NT2/D1 (cell line): ENCODE results near the gene C8A.

ENCODE experiments used
- DNase-seq: peaks from one replicate; pipeline ENCODE4 v3.0.0-alpha.2; 2011; ENCODE audit warnings: low read depth, low spot score
- H3K27me3 ChIP-seq: 2 replicates; pipeline ENCODE4 v1.6.0; 2011; ENCODE audit warnings: mild to moderate bottlenecking; ENCODE audit not compliant: insufficient read length, insufficient read depth
- H3K36me3 ChIP-seq: 2 replicates; pipeline ENCODE4 v1.6.1; 2011; ENCODE audit warnings: mild to moderate bottlenecking, low read length, mixed read lengths; ENCODE audit not compliant: insufficient read depth, insufficient read length
- H3K4me1 ChIP-seq: 2 replicates; pipeline ENCODE4 v1.5.1; 2011; ENCODE audit not compliant: insufficient read depth, insufficient read length
- H3K4me3 ChIP-seq: 2 replicates; pipeline ENCODE4 v1.5.1; 2011; ENCODE audit warnings: low read depth; ENCODE audit not compliant: insufficient read length
- H3K9ac ChIP-seq: 2 replicates; pipeline ENCODE4 v1.6.0; 2011; ENCODE audit warnings: low read depth; ENCODE audit not compliant: insufficient read length
- H3K9me3 ChIP-seq: 2 replicates; pipeline ENCODE4 v1.5.1; 2011; ENCODE audit warnings: mild to moderate bottlenecking, low read length; ENCODE audit not compliant: insufficient read depth
- SUZ12 ChIP-seq: IDR thresholded peaks from 2 replicates; pipeline ENCODE4 v1.6.1; 2011; ENCODE audit not compliant: insufficient read length, insufficient read depth; ENCODE audit errors: extremely low read depth
- YY1 ChIP-seq: IDR thresholded peaks from 2 replicates; pipeline ENCODE4 v1.6.1; 2011; ENCODE audit not compliant: insufficient read length, insufficient read depth
- ZNF274 ChIP-seq: IDR thresholded peaks from 2 replicates; pipeline ENCODE4 v1.6.1; 2011; ENCODE audit warnings: mild to moderate bottlenecking, low read depth, low read length

Gene C8A

GRCh38 chr1:56838759-56839158 lies 15.8 kb upstream of the C8A start:
- no peak overlapping the region for H3K9ac ChIP-seq
- no peak overlapping the region for H3K4me3 ChIP-seq
- no peaks in the 10 kb centered on the region for H3K27me3 ChIP-seq
- no peaks in the 10 kb centered on the region for H3K36me3 ChIP-seq
- no peaks in the 10 kb centered on the region for H3K4me1 ChIP-seq
- no peaks in the 10 kb centered on the region for H3K9me3 ChIP-seq
- TF ChIP-seq SUZ12 = no peak
- TF ChIP-seq YY1 = no peak
- TF ChIP-seq ZNF274 = no peak
- no peak for DNase-seq

- TF ChIP-seq ZNF274 (no peak), YY1 (no peak), SUZ12 (no peak)
- no peak overlapping the region for H3K4me3 ChIP-seq
Observed at GRCh38 chr1:56843544-56843943, 11.1 kb upstream of the C8A start.

DNA sequence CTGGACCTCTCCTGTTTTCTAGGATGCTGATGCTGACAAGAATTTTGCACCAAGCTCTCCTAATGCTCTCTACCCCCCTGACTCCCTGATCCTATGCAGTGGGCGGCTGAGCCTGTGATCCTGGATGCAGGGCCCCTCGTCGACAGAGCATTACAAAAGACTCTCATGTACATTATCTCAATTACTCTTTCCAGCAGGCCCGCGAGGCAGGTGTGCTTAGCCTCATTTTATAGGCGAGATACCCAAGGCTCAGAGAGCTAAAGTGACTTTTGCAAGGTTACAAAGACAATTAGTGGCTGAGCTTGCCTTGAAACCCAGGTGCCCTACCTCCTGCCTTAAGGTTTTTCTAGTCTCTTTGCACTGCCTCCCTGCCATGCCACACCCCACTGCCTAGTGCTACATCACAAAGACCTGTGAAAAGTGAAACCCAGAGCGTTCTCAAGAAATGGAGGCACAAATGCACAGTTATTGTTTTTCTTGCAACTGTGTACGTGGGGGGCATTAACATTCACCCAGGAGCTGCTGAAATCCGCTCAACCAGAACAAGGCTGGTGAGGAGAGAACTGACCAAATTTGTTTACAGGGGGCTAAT lies 10.0 kb upstream of the C8A start:
- no peak for DNase-seq
- no peak for TF ChIP-seq YY1
- no peak for TF ChIP-seq SUZ12
- TF ChIP-seq ZNF274 = no peak
- H3K9me3 ChIP-seq = no peaks in the 10 kb centered on the region
- no peaks in the 10 kb centered on the region for H3K4me1 ChIP-seq
- H3K27me3 ChIP-seq = no peaks in the 10 kb centered on the region
- H3K36me3 ChIP-seq = no peaks in the 10 kb centered on the region
- no peak overlapping the region for H3K4me3 ChIP-seq
- no peak overlapping the region for H3K9ac ChIP-seq

More at GRCh38 chr1:56843544-56843943, 11.1 kb upstream of the C8A start:
- no peak for DNase-seq
- Histone ChIP-seq H3K36me3 (no peaks in the 10 kb centered on the region), H3K9ac (no peak overlapping the region), H3K27me3 (no peaks in the 10 kb centered on the region), H3K4me1 (no peaks in the 10 kb centered on the region), H3K9me3 (no peaks in the 10 kb centered on the region)

DNA sequence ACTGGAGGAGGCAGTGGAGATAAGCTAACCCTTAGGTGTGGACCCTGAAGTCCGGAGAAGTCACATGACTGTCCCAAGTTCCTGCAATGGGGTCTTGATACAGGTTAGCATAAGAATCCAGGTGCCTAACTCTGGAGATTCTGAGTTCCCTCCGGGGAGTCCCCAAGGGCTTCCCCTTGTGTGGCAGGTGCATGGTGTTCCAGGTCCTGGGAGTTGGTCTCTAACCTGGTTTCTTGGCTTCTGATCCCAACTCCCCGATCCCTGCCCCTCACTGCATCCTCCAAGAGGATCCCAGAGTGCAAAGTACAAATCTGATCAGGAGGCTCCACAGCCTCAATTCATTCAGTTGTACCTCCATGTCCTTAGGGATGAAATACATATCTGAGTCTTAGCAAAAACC lies 9.3 kb upstream of the C8A start:
- H3K27me3 ChIP-seq = no peaks in the 10 kb centered on the region

DNA sequence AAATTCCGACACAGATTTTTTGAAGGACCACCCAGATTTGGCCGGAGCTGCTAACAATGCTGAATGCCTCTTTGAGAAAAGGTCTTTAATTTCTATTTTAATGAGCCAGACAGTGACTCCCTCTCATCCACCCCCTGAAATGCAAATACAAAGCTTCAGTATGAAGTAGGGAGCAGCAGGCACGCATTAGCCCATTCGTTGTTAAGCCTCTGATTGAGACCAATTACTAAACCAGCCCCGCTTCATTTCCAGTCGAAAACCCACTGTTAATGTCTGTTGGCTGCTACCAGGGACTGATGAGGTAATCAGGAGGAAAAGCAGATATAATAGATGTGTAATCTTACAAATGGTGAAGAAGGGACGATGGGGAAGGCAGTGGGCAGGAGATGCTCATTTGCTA lies 4.8 kb upstream of the C8A start:
- no peaks in the 10 kb centered on the region for H3K4me1 ChIP-seq
- no peaks in the 10 kb centered on the region for H3K9me3 ChIP-seq
- no peak overlapping the region for H3K9ac ChIP-seq
- H3K36me3 ChIP-seq = no peaks in the 10 kb centered on the region
- no peak overlapping the region for H3K4me3 ChIP-seq
- DNase-seq = no peak
- no peak for TF ChIP-seq ZNF274
- no peak for TF ChIP-seq SUZ12
- no peak for TF ChIP-seq YY1
- no peaks in the 10 kb centered on the region for H3K27me3 ChIP-seq

More for the DNA sequence above, 9.3 kb upstream of the C8A start:
- H3K9ac ChIP-seq = no peak overlapping the region
- no peak for DNase-seq
- H3K9me3 ChIP-seq = no peaks in the 10 kb centered on the region
- no peaks in the 10 kb centered on the region for H3K36me3 ChIP-seq
- no peak overlapping the region for H3K4me3 ChIP-seq
- H3K4me1 ChIP-seq = no peaks in the 10 kb centered on the region
- no peak for TF ChIP-seq SUZ12
- TF ChIP-seq YY1 = no peak
- no peak for TF ChIP-seq ZNF274

- H3K4me1 ChIP-seq = no peaks in the 10 kb centered on the region
Observed at GRCh38 chr1:56850411-56850810, 4.2 kb upstream of the C8A start.

GRCh38 chr1:56850922-56851321 lies 3.7 kb upstream of the C8A start:
- no peaks in the 10 kb centered on the region for H3K27me3 ChIP-seq
- no peak overlapping the region for H3K9ac ChIP-seq
- TF ChIP-seq SUZ12 = no peak
- TF ChIP-seq YY1 = no peak
- no peaks in the 10 kb centered on the region for H3K9me3 ChIP-seq
- H3K4me1 ChIP-seq = no peaks in the 10 kb centered on the region
- H3K36me3 ChIP-seq = no peaks in the 10 kb centered on the region
- H3K4me3 ChIP-seq = no peak overlapping the region
- DNase-seq = no peak

More at GRCh38 chr1:56850411-56850810, 4.2 kb upstream of the C8A start:
- DNase-seq = no peak
- Histone ChIP-seq H3K27me3 (no peaks in the 10 kb centered on the region), H3K36me3 (no peaks in the 10 kb centered on the region), H3K9ac (no peak overlapping the region), H3K4me3 (no peak overlapping the region), H3K9me3 (no peaks in the 10 kb centered on the region)
- TF ChIP-seq ZNF274 (no peak), SUZ12 (no peak), YY1 (no peak)
